A172 (cell line): ENCODE data around the gene TMEM52B. TPM values are rescaled to one million over a fixed set of nuclear protein-coding genes. Genes with fewer than 3 reads are reported as not detected.

Experiments
- total RNA-seq: library from RNA; depleted of rRNA; stranded (reverse); fragments of >200 nt; shearing (Covaris generic); gene quantifications from 2 replicates; pipeline ENCODE4 v1.2.3, GENCODE V29; 2014; rRNA removed

The TMEM52B gene
- total RNA-seq, 1 experiment from 2014 or later = 10.9 TPM

Other genes starting within 250 kb of the TMEM52B start
- gene CLEC2A, start 246.7 kb upstream of the TMEM52B start, total RNA-seq = not detected in 2 replicates
- gene CLEC12A, start 207.6 kb upstream of the TMEM52B start, total RNA-seq = 0.07 TPM in 1 of 2 replicates, not detected in the other
- gene CLEC1B, start 179.9 kb upstream of the TMEM52B start, total RNA-seq = not detected in 2 replicates
- 0.05 TPM in 1 of 2 replicates, not detected in the other for gene CLEC12B, start 168.4 kb upstream of the TMEM52B start, total RNA-seq
- gene CLEC9A, start 148.3 kb upstream of the TMEM52B start, total RNA-seq = not detected in 2 replicates
- gene CLEC1A, start 80.0 kb upstream of the TMEM52B start, total RNA-seq = not detected in 2 replicates
- not detected in 2 replicates for gene CLEC7A, start 48.8 kb upstream of the TMEM52B start, total RNA-seq
- 26.5 and 27.9 TPM in 2 replicates for gene OLR1, start 6.9 kb upstream of the TMEM52B start, total RNA-seq
- gene GABARAPL1, start 33.8 kb downstream of the TMEM52B start, total RNA-seq = 20.4 and 20.8 TPM in 2 replicates
- not detected in 2 replicates for gene KLRD1, start 128.8 kb downstream of the TMEM52B start, total RNA-seq
- not detected in 2 replicates for gene KLRK1, start 211.0 kb downstream of the TMEM52B start, total RNA-seq
- gene KLRC4, start 230.7 kb downstream of the TMEM52B start, total RNA-seq = not detected in 2 replicates
- gene KLRC3, start 241.6 kb downstream of the TMEM52B start, total RNA-seq = not detected in 2 replicates